NCI-H146 treated with DMSO at 0.1 percent for 48 hours (cell line): ENCODE results near the gene GAB2.
"Not testable (repeated sequence)": the region's sequence is repeated elsewhere in the genome, so short reads cannot be mapped to it uniquely, and the experiment has no call there.

Source experiments
- DNase-seq: peaks from one replicate; lab custom pipeline; 2025; ENCODE audit not compliant: unreplicated experiment; lab: John Stamatoyannopoulos, UW

Gene GAB2

DNA sequence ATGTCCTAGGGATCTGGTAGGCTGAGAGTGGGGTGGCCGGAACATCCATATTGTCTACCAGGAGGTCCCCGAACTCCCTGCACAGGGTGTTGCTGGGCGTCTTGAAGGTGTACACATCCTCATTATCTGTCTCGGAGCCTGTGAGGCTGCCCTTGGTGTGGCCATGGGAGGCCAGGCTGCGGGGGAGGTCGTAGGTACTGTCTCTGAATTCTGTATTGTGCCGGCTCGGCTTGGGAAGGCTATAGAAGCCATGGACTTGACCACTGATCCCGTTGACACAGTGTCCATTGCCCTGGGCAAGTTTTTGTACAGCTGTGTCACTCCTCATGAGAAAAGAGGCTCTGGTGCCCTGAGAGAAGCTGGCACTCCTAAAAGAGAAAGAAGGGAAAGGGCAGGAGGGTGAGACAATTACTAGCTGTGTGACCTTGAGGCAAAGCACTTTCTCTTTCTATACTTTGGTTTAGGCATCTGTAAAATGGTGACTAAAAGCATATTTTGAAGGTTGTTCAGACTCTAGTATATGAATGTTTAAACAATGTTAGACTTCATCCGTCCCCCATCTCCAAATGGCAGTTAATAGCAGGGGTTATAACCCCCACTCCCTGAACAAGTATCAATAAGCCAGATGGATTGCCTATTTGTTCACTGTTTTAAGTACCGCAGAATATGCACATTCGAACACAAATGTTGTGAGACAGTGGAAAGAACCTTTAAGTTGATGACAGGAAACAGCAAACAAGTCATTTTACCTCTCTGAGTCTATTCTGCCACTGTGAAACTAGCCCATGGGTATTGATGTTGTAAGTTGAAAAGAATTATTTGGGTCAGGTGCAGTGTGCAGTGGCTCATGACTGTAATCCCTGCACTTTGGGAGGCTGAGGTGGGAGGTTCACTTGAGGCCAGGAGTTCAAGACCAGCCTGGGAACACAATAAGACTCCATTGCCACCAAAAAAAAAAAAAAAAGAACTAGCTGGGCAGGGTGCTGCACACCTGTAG is 190.6 kb downstream of the GAB2 start:
- no peak for DNase-seq

DNA sequence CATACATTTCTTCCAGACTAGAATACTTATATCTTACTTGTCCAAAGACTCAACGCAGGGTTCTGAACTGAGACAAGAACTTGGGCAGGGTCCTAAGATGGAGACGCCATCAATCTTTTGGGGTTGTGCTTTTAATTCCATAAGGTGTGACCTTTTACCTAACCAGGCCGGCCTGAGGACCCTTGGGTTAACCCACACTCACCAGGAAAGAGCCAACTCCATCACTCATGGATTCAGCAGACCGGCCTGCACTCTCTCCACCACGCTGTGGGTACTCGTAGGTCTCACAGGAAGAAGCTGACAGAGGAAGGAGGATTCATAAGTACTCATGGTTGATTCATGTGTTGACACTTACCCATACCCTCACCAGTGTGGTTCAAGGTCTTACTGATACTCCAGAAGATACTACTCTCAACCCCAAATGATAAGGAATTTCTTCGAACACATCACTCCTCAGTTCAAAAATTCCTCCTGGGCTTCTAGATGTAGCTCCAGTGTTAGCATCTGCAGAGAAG is 192.7 kb downstream of the GAB2 start:
- DNase-seq = no peak

DNA sequence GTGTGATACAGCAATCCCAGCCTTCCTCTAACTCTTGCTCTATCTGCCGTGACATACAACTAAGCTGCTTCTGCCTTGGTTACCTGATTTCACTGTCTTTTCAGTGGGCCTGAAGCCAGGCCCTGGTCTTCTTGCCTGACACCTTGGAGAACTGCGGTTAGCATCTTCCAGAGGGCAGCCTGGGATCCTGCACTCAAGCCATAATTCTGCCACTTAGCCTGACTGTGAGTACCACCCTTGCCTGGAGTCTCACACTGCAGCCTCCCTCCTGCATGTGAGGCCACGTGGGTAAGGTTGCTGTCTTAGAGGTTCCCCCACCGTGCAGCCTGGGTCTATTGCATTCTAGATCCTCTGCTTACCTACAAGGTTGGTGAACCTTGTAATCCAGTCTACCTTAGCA is 193.1 kb downstream of the GAB2 start:
- DNase-seq = no peak

DNA sequence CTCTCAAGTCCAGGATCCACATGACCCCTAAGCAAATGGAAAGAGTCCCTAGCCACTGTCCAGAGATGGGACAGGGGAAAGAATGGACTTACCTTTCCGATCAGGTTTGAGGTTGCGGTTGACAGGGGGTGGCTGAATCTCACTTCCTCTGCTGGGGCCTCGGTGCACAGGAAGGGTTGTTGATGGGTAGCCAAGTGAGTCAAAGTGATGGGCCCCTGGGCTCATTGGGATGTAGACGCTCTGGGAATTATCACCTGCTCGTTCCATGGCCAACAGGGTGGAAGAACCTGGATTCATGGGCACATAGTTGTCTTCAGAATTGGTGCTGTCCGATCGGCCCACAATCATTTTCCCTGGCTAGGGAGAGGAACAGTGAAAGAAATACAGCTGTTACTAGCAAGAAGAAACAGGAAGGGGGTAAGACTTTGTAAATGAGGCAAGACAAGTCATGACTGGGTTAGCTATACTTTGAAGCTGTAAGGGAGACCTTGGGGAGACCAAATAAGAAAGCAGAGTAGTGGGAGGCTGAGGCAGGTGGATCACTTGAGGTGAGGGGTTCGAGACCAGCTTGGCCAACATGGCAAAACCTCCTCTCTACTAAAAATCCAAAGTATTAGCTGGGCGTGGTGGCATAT is 194.2 kb downstream of the GAB2 start:
- DNase-seq = no peak

DNA sequence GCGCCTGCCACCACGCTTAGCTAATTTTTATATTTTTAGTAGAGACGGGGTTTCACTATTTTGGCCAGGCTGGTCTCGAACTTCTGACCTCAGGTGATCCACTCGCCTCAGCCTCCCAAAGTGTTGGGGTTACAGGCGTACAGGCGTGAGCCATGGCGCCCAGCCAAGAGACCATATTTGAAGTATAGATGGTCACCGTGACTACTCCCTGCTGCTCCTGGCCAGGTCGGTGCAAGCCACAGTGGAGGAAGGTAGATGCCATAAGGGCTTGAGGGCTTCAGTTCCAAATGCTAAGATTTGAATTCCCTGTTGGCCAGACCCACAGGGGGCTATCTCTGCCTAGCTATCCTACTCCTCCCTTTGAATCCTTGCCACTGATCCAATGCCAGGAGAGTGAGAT is 194.9 kb downstream of the GAB2 start:
- DNase-seq = not testable (repeated sequence)

DNA sequence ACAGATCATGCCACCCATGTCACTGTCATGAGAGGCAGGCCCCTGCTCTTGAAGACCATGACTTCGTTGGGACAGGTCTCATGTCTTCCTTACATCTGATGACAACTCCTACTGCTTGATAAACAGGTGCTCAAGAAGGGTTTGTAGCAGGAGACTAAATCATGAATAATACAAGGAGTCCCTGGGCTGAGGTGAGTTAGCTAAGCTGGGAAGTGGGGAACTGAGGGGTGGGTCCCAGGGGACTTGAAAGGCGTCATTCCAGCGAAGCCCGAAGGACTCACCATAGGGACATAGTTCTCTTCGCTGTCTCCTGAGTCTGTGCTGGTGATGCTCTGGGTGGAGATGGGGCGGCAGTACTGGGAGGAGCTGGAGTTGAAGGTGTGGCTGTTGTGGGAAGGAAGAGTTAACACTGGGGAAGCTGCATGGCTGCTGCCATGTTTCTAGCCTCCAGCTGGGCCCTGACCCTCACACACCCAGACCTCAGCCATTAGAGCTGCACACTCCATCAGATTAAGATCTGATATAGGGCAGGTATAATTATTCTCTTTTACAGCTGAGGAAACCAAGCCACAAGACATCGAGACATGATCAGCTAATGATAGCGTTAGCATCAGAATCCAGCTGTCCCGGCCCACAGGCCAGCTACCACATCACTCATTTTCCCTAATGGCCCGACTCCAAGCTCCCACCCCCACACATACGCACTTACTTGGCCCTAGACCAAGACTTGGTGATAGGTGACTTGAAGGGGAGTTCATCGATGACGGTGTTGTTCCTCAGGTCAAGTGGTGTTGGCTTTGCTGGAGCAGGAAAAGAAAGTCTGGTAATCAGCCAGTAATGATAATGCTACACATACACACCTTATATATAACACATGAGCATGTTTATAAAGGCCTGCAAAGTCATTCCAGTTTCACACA is 196.0 kb downstream of the GAB2 start:
- no peak for DNase-seq

GRCh38 chr11:78220218-78221157 is 197.1 kb downstream of the GAB2 start:
- DNase-seq = no peak

DNA sequence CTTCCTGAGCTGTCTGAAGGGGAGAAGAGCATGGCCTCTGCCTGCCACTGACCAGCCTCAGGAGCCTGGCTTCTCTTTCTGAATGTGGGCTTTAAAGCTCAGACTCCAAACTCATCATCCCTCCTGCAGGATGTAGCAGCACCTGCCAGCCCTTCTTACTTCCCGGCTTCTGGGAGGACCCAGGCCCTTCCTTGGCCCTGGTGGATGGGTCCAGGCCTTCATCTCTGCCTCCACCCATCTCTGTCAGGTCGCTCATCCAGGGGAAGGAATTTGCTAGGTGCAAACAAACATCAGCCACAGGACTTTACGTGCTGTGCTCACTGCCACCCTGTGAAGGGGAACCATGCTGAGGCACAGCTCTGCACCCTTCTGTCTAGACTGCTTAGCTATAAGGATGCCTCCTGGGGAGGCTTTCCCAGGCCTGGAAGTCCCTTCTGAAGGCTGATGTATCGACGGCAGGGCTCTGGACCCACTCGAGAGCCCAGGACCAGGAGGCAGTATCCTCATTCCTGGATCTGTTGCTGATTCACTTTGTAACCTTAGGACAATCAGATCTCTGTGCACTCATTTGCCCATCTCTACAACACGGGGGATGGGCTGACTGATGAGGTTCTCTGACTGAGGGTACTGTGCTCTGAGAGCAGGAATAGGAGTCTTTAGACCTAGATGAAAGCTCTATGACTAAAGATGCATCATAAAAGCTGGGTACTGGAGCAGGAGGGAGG is 198.0 kb downstream of the GAB2 start:
- no peak for DNase-seq

GRCh38 chr11:78218707-78219492 is 198.7 kb downstream of the GAB2 start:
- no peak for DNase-seq

- DNase-seq = no peak
These were observed 199.7 kb downstream of the GAB2 start for GRCh38 chr11:78217650-78218541.

- DNase-seq = no peak
These were observed 200.9 kb downstream of the GAB2 start for GRCh38 chr11:78216571-78217287.

GRCh38 chr11:78216021-78216420 is 201.6 kb downstream of the GAB2 start:
- no peak for DNase-seq

DNA sequence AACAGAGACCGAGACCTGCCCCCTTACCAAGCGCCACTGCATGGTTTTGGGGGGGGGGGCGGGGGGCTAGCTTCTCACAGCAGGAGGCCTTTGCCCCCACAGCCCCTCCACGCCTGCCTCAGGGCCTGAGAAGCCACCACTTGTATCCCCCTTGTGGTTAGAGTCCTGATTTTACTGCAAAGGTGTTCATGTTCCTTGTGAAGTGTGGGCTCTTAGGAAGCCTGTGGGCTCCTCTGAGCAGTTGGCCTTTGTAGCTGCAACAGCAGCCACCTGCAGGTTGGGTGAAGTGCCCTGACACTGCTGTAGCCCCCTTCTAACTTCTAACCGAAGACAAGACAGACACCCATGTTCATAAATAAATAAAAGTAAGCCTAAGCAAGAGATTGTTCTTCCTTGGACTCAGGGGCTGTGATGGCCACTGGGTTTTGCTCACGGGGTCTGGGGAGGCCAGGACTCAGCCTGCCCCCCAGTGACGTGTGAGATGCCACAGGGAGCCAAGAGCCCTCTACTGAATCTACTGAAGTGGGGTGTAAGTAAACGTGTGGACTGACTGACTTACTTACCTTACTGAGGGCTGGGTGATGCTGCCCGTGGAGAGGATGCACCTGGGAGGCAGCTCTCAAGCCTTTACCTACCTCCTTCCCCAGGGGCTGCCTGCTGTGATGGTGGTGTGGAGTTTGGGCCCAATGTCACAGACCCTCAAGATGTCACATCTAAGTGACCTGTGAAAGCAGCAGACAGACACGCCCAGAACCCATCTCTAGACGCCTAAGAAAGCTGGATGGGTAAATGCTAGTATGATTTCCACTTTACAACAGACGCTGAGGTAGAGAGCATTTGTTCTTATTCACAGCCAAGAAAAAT is 203.1 kb downstream of the GAB2 start:
- DNase-seq = no peak

- no peak for DNase-seq
These were observed 203.9 kb downstream of the GAB2 start for GRCh38 chr11:78213526-78214330.
